ENCODE data around the gene TIMM9. TPM values are rescaled to one million over a fixed set of nuclear protein-coding genes. Genes with fewer than 3 reads are reported as not detected.

Gene TIMM9
- total RNA-seq, 1 donor from 2014 or later = 39.6 TPM

Other genes starting within 250 kb of the TIMM9 start
- gene ACTR10, start 227.4 kb downstream of the TIMM9 start, total RNA-seq = 80.3 and 99.1 TPM in 2 replicates
- gene PSMA3, start 182.7 kb downstream of the TIMM9 start, total RNA-seq = 143 and 156 TPM in 2 replicates
- gene ARID4A, start 129.0 kb downstream of the TIMM9 start, total RNA-seq = 19.1 and 22.7 TPM in 2 replicates
- gene TOMM20L, start 31.6 kb downstream of the TIMM9 start, total RNA-seq = not detected in 2 replicates
- 17.9 and 19.0 TPM in 2 replicates for gene KIAA0586, start 188 bp upstream of the TIMM9 start, total RNA-seq
- gene DACT1, start 210.4 kb upstream of the TIMM9 start, total RNA-seq = 29.2 and 32.7 TPM in 2 replicates